Germinal center (tissue), 1 donor: ENCODE results near the gene TMEM106C.
"Not testable (repeated sequence)": the region's sequence is repeated elsewhere in the genome, so short reads cannot be mapped to it uniquely, and the experiment has no call there.

Experiments used
- DNase-seq: peaks from one replicate; pipeline ENCODE4 v3.0.0; 2012; ENCODE audit warnings: mixed read lengths, low spot score

The TMEM106C gene

GRCh38 chr12:47949441-47950341, 13.7 kb upstream of the TMEM106C start:
- peak; percentile 74 for DNase-seq

- DNase-seq: no peak
Observed at GRCh38 chr12:47950856-47951468, 12.4 kb upstream of the TMEM106C start.

- no peak for DNase-seq
Observed at GRCh38 chr12:47954058-47954457, 9.3 kb upstream of the TMEM106C start.

- no peak for DNase-seq
Observed at GRCh38 chr12:47954467-47955045, 8.8 kb upstream of the TMEM106C start.

GRCh38 chr12:47955059-47955458, 8.3 kb upstream of the TMEM106C start:
- no peak for DNase-seq

GRCh38 chr12:47957671-47958070, 5.7 kb upstream of the TMEM106C start:
- DNase-seq: not testable (repeated sequence)

- DNase-seq: no peak
Observed at GRCh38 chr12:47962198-47962597, 1.2 kb upstream of the TMEM106C start.

GRCh38 chr12:47964106-47964728, 821 bp downstream of the TMEM106C start:
- peak; percentile 55 for DNase-seq

- DNase-seq: no peak
Observed at GRCh38 chr12:47965581-47965980, 2.2 kb downstream of the TMEM106C start.

- no peak for DNase-seq
Observed at GRCh38 chr12:47967461-47968321, 4.3 kb downstream of the TMEM106C start.

- no peak for DNase-seq
Observed at GRCh38 chr12:47969845-47970244, 6.4 kb downstream of the TMEM106C start.

- no peak for DNase-seq
Observed at GRCh38 chr12:47970843-47971242, 7.4 kb downstream of the TMEM106C start.

GRCh38 chr12:47972895-47973294, 9.5 kb downstream of the TMEM106C start:
- DNase-seq: no peak

GRCh38 chr12:47973870-47974269, 10.5 kb downstream of the TMEM106C start:
- no peak for DNase-seq

- no peak for DNase-seq
Observed at GRCh38 chr12:47975036-47975620, 11.7 kb downstream of the TMEM106C start.

- DNase-seq: no peak
Observed at GRCh38 chr12:47975816-47976215, 12.4 kb downstream of the TMEM106C start.

- no peak for DNase-seq
Observed at GRCh38 chr12:47977046-47977771, 13.8 kb downstream of the TMEM106C start.

- no peak for DNase-seq
Observed at GRCh38 chr12:47977772-47978597, 14.6 kb downstream of the TMEM106C start.

- DNase-seq: no peak
Observed at GRCh38 chr12:47978598-47978873, 15.1 kb downstream of the TMEM106C start.

GRCh38 chr12:47979166-47979565, 15.8 kb downstream of the TMEM106C start:
- DNase-seq: no peak
